Endothelial cell of umbilical vein (primary cell): ENCODE results near the gene SNHG17. TPM values are rescaled to one million over a fixed set of nuclear protein-coding genes. Genes with fewer than 3 reads are reported as not detected.

Experiments used
- BruUV-seq: library from RNA; stranded (reverse); fragments of 400-500 nt; replicated peaks from 2 replicates; lab custom pipeline; 2021; lab: Mats Ljungman, UMichigan
- CTCF ChIA-PET: fragments of 300-600, 350-600 bp; sonication (Branson Sonifier 250); formaldehyde crosslinking; loops from one replicate; lab custom pipeline; 2021; ENCODE audit warnings: antibody characterized with exemption, inconsistent platforms; lab: Charles Lee
- POLR2A ChIA-PET: fragments of 300-600, 350-600 bp; sonication (Branson Sonifier 250); formaldehyde crosslinking; loops from one replicate; lab custom pipeline; 2021; ENCODE audit warnings: antibody characterized with exemption, inconsistent platforms; lab: Charles Lee
- DNase-seq: peaks from one replicate; pipeline ENCODE4 v3.0.0-alpha.2; 2011; ENCODE audit warnings: low read depth, low spot score
- FAIRE-seq: peaks from 2 replicates; lab custom pipeline; 2011; peaks lifted over from hg19 to GRCh38; lab: Jason Lieb, UNC
- H2AFZ ChIP-seq: 2 replicates; pipeline ENCODE4 v1.6.0; 2012; ENCODE audit warnings: low read depth, low read length, control low read depth, inconsistent platforms
- H3K27ac ChIP-seq: 2 replicates; pipeline ENCODE4 v1.5.1; 2011; ENCODE audit warnings: low read depth, mild to moderate bottlenecking, control low read depth, low read length, moderate library complexity; ENCODE audit not compliant: insufficient read depth
- H3K27me3 ChIP-seq, 2 experiments: 2 replicates each; pipeline versions ENCODE4 v1.6.0 to v1.6.1; 2011; ENCODE audit warnings: low read length in 2 of 2, mixed read lengths in 1 of 2; ENCODE audit not compliant: control insufficient read depth in 2 of 2, insufficient read depth in 2 of 2
- H3K36me3 ChIP-seq, 2 experiments: 2 replicates in 1 of 2; 3 replicates in 1 of 2; pipeline ENCODE4 v1.5.1; 2011; ENCODE audit warnings: low read length in 2 of 2, mild to moderate bottlenecking in 1 of 2, moderate library complexity in 1 of 2; ENCODE audit not compliant: control insufficient read depth in 2 of 2, insufficient read depth in 2 of 2; ENCODE audit errors: extremely low read depth in 1 of 2
- H3K4me1 ChIP-seq: 3 replicates; pipeline ENCODE4 v1.5.1; 2011; ENCODE audit warnings: mild to moderate bottlenecking, low read length; ENCODE audit not compliant: control insufficient read depth, insufficient read depth; ENCODE audit errors: extremely low read depth
- H3K4me2 ChIP-seq: 2 replicates; pipeline ENCODE4 v1.6.1; 2011; ENCODE audit warnings: low read length, control low read depth, mixed read lengths; ENCODE audit not compliant: insufficient read depth
- H3K4me3 ChIP-seq, 3 experiments: fragments of 200-600 bp in 1 of 3; sonication (generic), shearing (Covaris generic) in 1 of 3; replicated peaks in 1 of 3; 2 replicates each; pipeline ENCODE4 v1.5.1; 2011 to 2016; ENCODE audit warnings: control low read depth in 3 of 3, low read length in 3 of 3, mild to moderate bottlenecking in 2 of 3, inconsistent platforms in 1 of 3, low read depth in 1 of 3, moderate library complexity in 1 of 3; ENCODE audit not compliant: insufficient read depth in 1 of 3
- H3K79me2 ChIP-seq: 2 replicates; pipeline ENCODE4 v1.6.0; 2012; ENCODE audit warnings: low read length, inconsistent platforms; ENCODE audit not compliant: control insufficient read depth, insufficient read depth
- H3K9ac ChIP-seq: replicated peaks from 2 replicates; pipeline ENCODE3; 2011; ENCODE audit warnings: low read length, control low read depth; ENCODE audit not compliant: insufficient read depth; ENCODE audit errors: extremely low read depth
- H3K9me1 ChIP-seq: replicated peaks from 3 replicates; pipeline ENCODE4 v1.6.0; 2011; ENCODE audit warnings: mild to moderate bottlenecking, low read length; ENCODE audit not compliant: control insufficient read depth, insufficient read depth; ENCODE audit errors: extremely low read depth
- H3K9me3 ChIP-seq: replicated peaks from 2 replicates; pipeline ENCODE4 v1.5.1; 2012; ENCODE audit warnings: low read length, inconsistent platforms; ENCODE audit not compliant: control insufficient read depth, insufficient read depth
- H4K20me1 ChIP-seq: replicated peaks from 2 replicates; pipeline ENCODE3; 2011; ENCODE audit warnings: mild to moderate bottlenecking, low read length; ENCODE audit not compliant: control insufficient read depth, insufficient read depth; ENCODE audit errors: extremely low read depth
- CTCF ChIP-seq, 2 donors: IDR thresholded peaks; 1 replicate in 1 of 2; 2 replicates in 1 of 2; pipeline ENCODE4 v1.5.1; 2011; ENCODE audit warnings: low read length in 2 of 2, mild to moderate bottlenecking in 2 of 2, moderate library complexity in 2 of 2, control low read depth in 1 of 2, inconsistent platforms in 1 of 2, low read depth in 1 of 2; ENCODE audit not compliant: insufficient read depth in 1 of 2; ENCODE audit errors: extremely low read depth in 1 of 2
- EZH2 ChIP-seq: IDR thresholded peaks from 2 replicates; pipeline ENCODE4 v1.6.1; 2012; ENCODE audit warnings: borderline replicate concordance, low read depth, mild to moderate bottlenecking, moderate library complexity, low read length, inconsistent platforms; ENCODE audit not compliant: severe bottlenecking
- FOS ChIP-seq: IDR thresholded peaks from 2 replicates; pipeline ENCODE4 v1.6.1; 2011; ENCODE audit warnings: mild to moderate bottlenecking, low read length, moderate library complexity, borderline replicate concordance; ENCODE audit not compliant: insufficient read depth
- JUN ChIP-seq: IDR thresholded peaks from 2 replicates; pipeline ENCODE4 v1.6.1; 2011; ENCODE audit warnings: borderline replicate concordance, low read depth; ENCODE audit not compliant: insufficient read length, insufficient read depth
- MAX ChIP-seq: IDR thresholded peaks from 2 replicates; pipeline ENCODE4 v1.6.1; 2011; ENCODE audit not compliant: insufficient read depth, insufficient read length
- POLR2A ChIP-seq: IDR thresholded peaks from 2 replicates; pipeline ENCODE4 v1.6.1; 2012; ENCODE audit warnings: low read depth, mild to moderate bottlenecking, control low read depth, low read length
- POLR2AphosphoS5 ChIP-seq: IDR thresholded peaks from 2 replicates; pipeline ENCODE4 v1.6.1; 2012; ENCODE audit warnings: low read depth, mild to moderate bottlenecking, control low read depth, low read length, moderate library complexity; ENCODE audit not compliant: insufficient read depth
- dilution Hi-C: fragments of 300-500 bp; cut with MboI; formaldehyde crosslinking; loops from one replicate; pipeline ENCODE4 v1.15.0; 2019; ENCODE audit warnings: low sequenced_read_pairs; ENCODE audit not compliant: extremely low pct_ligation_motif_present
- intact Hi-C: fragments of 100-400 bp; cut with micrococcal nuclease; formaldehyde crosslinking; loops from one replicate; pipeline ENCODE4 v1.10.0; 2022
- polyA plus RNA-seq, 4 experiments: library from polyadenylated mRNA; depleted of rRNA in 3 of 4; stranded (reverse) in 3 of 4; unstranded in 1 of 4; fragments of >200 nt; gene quantifications; 2 replicates each; pipeline versions ENCODE4 v1.2.1 to v1.2.3, GENCODE V29; 2011 to 2012; ENCODE audit warnings: missing spikeins in 1 of 4
- total RNA-seq: library from RNA; stranded (reverse); gene quantifications from 2 replicates; pipeline ENCODE4 v1.2.3, GENCODE V29; 2021

SNHG17 gene
- total and polyA plus RNA-seq, 2 donors (not counting 3 experiments of a cell fraction or from before 2014, with no cell fraction given), result 39.4 to 94.0 TPM

- H3K4me3 ChIP-seq, result no peak overlapping the region
- FAIRE-seq (no peak), DNase-seq (no peak)
- peaks cover 0 to 4% of the 10 kb centered on the region in 2 experiments for H3K36me3 ChIP-seq
- TF ChIP-seq MAX, result no peak
- TF ChIP-seq POLR2A, result no peak
- no peak for TF ChIP-seq CTCF (IDR thresholded peaks at IDR 0.05; ENCODE audit: extremely low read depth in 1 of 2, insufficient read depth in 1 of 2, low read depth in 1 of 2, low read length in 2 of 2)
- no peak for TF ChIP-seq EZH2
- TF ChIP-seq POLR2AphosphoS5, result no peak
- TF ChIP-seq FOS, result no peak
- no peak for TF ChIP-seq JUN
- dilution Hi-C loops (no loop called here), intact Hi-C loops (no loop called here)
- CTCF ChIA-PET, result interaction anchor here (1.4 to 3.0 kb wide), 4 partner anchors 11 to 46 kb away, joined by 3 to 35 read pairs (median 14); partner anchors contain the start of genes RALGAPB and SNHG17
- peaks cover 49% of the 10 kb centered on the region for H3K4me1 ChIP-seq
- no peaks in the 10 kb centered on the region for H3K9me1 ChIP-seq
- no peaks in the 10 kb centered on the region for H3K27me3 ChIP-seq
- H2AFZ ChIP-seq, result peak overlapping the region; percentile 20
- H3K79me2 ChIP-seq, result no peaks in the 10 kb centered on the region
- no TSS peak for BruUV-seq
- no peak overlapping the region for H3K27ac ChIP-seq
- H3K9ac ChIP-seq, result no peak overlapping the region
- H4K20me1 ChIP-seq, result no peaks in the 10 kb centered on the region
- no peaks in the 10 kb centered on the region for H3K9me3 ChIP-seq
- H3K4me2 ChIP-seq, result no peak overlapping the region
- POLR2A ChIA-PET, result interaction anchor here (0.7 kb wide), 1 partner anchor 288 kb away, joined by 3 read pairs; no protein-coding TSS in a partner anchor
Observed at GRCh38 chr20:38453941-38454340, 18.8 kb upstream of the SNHG17 start.
